ENCODE results near the gene SPRED3.
"Not testable (repeated sequence)": the region's sequence is repeated elsewhere in the genome, so short reads cannot be mapped to it uniquely, and the experiment has no call there.

Gene SPRED3

DNA sequence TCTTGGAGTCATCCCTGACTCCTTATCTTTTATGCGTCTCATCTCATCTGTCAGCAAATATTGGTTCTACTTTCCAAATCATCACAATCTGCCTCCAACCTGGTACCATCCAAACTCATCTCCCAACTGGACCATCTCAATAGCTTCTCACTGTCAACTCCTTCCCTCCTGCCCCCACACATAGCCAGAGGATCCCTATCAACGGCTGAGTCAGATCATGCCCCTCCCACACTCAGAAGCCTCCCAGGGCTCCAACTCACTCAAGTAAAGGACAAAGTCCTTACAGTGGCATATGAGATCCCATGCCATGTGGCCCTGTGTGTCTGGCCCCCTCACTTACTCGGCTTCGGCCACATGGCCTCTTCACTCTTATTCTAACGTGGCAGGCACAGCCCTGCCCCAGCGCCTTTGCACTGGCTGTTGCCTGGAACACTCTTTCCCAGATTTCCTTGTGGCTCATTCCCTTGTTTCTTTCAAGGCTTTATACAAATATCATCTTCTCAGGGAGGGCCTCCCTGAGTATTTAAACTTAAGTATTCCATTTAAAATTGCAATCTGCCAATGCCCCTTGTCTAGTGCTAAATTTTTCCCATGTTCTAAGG is 4.3 kb downstream of the SPRED3 start:
- peak; percentile 50 for DNase-seq

GRCh38 chr19:38394488-38394887 is 6.0 kb downstream of the SPRED3 start:
- DNase-seq = peak; percentile 54

GRCh38 chr19:38395381-38396114 is 7.1 kb downstream of the SPRED3 start:
- no peak for DNase-seq

DNA sequence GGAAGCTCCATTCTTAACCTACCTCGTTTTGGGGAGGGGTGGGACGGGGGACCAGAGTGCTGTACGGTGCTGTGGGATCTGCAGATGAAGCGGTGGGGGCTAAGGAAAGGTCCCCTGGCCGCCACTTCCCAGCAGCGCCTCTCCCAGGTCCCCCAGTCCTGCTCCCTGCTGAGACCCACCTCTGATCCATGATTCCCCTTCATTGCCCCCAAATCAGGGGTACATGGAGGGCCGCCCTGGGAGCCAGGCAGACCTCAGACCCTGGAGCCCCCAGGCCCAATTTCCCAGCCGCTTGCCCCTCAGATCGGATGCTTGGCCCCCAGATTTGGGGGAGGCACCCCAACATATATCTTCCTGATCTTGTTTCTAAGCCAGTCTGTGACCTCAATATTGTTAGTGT is 10.6 kb downstream of the SPRED3 start:
- no peak for DNase-seq

DNA sequence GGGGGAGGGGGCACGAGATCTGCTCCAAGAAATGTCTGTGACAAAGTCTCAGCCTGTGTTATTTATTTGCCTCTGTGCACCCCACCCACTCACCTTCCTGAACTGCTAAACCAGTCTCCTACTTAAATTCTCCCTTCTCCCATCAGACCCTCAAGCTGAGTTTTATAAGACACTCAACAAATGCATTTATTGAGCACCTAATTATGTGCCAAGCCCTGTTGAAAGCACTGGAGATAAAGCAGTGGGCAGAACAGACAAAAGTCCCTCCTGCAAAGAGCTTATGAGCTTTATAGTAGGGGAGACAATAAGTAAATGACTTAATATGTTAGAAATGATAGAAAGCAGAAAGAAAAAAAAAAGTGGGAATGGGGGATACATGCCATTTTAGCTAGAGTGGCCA is 11.0 kb downstream of the SPRED3 start:
- DNase-seq = no peak

DNA sequence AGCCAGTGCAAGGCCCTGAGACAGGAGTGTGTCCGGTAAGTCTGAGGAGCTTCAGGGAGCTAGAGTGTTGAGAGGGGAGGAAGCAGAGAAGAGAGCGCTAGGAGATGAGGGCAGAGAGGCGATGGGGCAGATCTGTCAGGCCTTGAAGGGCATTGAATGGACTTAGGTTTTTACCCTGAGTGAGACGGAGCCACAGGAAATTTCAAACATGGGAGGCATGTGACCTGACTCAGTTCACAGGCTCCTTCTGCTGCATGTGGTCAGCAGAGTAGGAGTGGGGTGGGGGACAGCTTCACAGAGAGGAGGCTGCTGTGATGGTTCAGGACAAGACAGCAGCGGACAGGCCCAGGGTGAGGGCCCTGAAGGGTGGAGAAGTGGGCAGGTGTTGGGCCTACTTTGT is 11.9 kb downstream of the SPRED3 start:
- DNase-seq = no peak

DNA sequence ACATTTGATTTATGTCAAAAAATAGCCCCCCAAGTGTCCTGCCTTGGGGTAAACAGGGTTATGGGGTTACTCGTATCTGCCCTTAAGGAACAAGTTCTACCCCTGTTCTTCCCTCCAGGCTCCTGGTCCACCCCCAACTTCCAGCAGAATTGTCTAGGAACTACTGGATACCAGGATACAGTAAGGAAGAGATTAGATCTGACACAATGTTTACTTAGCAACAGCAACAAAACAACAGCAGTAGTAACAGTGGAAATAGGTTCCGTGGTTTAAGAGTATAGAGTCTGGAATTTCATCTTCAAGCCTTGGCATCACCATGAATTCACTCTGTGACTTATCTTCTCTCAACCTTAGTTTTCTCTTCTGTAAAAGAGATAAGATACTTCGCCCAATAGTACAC is 12.7 kb downstream of the SPRED3 start:
- DNase-seq = no peak

DNA sequence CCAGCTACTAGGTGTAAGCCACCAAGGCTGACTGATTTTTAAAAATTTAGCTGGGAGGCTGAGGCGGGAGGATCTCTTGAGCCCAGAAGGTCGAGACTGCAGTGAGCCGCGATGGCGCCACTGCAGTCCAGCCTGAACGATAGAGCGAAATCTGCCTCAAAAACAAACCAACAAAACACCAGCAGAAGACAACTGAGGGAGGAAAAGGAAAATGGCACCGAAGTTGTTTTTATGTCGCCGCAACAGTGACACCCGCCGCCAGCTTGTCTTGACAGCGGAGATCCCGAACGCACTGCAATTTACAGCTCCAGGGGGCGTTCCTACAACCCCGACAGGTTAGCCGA is 14.1 kb downstream of the SPRED3 start:
- DNase-seq = no peak

GRCh38 chr19:38402967-38403674 is 14.6 kb downstream of the SPRED3 start, which contains the start of gene FAM98C:
TSS of gene FAM98C (plus strand) at chr19:38403093. CDS start at chr19:38403154, 61 bp downstream.
- DNase-seq = peak; percentile 97

GRCh38 chr19:38404858-38405257 is 16.4 kb downstream of the SPRED3 start:
- DNase-seq = no peak

DNA sequence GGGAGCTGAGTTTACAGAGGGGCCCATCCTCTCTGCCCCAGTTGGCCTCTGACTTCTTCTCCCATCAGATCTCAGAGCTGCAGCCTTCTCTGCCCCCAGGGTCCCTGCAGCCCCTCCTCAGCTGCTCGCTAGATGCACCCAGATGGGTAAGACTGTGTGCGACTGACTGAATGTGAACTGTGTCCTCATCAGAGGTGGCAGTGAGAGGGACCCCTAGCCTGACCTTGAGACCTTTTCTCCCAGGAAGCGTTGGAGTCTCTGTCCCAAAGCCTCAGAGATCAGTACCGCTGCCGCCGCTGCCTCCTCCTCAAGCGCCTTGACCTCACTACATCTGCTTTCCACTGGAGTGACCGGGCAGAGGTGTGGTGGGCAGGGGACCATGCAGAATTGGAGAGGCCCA is 16.8 kb downstream of the SPRED3 start:
- DNase-seq = no peak

DNA sequence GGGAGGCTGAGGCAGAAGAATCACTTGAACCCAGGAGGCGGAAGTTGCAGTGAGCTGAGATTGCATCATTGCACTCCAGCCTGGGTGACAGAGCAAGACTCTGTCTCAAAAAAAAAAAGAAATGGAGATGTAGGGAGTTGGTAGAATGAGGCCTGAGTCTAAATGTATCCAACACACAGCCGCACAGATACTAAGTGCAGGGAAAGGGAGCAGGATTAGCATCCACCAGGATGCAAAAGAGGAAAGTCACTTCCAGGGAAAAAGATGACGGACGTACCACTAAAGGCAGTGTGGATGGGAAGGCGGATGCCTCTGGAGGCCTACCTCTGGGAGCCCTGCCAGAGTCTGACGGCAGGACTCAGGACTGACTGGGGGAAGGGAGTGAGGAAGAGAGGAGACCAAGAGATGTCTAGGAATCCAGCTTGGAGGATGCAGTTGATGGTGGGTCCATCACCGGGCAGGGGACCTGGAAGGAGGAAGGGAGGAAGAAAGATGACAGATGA is 21.2 kb downstream of the SPRED3 start:
- peak; percentile 57 for DNase-seq

DNA sequence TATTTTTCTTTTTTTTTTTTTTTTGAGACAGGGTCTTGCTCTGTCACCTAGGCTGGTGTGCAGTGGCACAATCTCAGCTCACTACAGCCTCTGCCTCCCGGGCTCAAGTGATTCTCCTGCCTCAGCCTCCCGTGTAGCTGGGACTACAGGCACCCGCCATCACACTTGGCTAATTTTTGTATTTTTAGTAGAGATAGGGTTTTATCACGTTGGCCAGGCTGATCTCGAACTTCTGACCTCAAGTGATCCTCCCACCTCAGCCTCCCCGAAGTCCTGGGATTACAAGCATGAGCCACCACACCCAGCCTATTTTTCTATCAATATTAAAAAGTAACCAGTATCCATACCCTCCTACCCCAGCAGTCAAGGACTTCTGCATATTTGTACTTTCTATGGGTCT is 21.9 kb downstream of the SPRED3 start:
- not testable (repeated sequence) for DNase-seq

DNA sequence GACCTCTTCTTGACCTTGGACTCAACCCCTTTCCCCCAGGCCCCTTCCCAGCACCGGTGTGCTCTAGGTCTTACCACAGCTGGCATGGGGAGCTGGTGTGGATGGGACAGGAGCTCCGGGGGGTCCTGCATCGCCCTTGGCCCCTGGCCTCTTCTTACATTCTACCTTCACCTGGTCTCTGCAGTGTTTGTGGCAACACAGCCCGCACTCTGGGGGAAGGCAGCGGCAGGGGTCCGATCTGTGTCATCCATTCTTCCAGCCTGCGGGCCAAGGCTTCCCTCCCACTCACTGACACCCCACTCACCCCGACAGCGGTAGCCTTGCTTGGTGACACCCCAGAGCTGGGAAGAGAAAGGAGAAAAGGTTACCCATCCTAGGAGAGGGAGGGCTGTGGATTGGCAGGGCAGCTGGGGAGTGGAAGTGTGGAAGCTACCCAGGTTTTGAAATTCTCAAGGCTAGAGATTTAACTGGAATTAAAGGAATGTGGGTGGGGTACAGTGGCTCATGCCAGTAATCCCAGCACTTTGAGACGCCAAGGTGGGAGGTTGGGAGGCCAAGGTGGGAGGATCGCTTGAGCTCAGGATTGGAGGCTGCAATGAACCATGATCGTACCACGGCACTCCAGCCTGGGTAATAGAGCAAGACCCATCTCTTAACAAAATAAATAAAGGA is 22.7 kb downstream of the SPRED3 start:
- DNase-seq = no peak

- DNase-seq = not testable (repeated sequence)
These were observed 23.4 kb downstream of the SPRED3 start for GRCh38 chr19:38411898-38412297.

DNA sequence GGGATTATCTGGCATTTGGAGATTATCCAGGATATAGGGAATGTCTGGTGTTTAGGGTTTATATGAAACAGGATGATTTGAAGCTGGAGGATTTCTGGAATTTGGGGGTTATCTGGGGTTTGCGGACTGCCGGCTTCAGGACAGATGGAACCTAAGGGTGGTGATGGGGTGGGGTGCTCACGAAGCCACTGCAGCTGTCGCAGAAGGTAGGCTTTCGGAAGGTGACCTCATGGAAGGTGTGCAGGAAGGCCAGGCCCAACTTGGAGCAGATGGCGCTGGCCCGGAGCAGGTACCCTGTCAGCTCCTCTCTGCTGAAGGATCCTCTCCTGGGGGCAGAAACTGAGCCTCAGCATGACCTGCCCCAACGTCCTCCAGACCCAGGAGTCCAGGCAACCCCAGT is 24.0 kb downstream of the SPRED3 start:
- DNase-seq = no peak

DNA sequence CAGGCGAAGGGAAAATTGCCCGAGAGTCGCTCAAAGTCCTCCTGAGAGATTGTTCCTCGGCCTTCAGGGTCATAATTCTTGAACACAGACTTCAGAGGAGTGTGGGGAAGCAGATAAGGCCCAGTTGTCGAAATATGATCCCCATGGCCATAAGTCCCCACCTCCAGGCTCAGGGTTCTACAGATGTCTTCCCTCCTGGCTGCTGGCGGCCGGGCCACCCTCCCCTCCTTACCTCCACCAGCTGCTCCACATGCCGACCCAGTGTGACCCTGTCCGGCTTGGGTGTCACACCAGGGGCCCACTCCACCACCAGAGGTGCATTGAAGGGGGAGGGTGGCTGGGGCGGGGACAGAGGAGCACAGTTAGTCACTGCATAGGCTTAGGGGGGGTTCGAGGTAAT is 24.5 kb downstream of the SPRED3 start:
- DNase-seq = no peak

DNA sequence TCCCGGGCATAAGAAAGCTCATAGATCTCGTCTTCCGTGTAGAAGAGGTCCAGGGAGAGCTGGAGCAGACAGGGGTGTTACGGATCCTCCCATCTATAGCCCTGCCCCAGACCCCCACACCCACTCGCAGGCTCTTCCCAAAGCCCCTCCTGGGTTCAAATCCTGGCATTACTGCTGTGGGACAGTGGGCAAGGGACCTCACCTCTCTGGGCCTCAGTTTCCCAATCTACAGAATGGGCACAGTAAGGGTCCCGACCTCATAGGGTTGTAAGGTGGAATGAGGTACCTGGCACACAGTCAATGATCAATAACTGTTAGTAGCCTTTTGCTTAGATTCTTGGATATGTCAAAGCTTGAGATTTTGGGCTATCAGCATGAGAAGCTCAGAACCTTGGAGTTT is 24.9 kb downstream of the SPRED3 start:
- no peak for DNase-seq

- no peak for DNase-seq
These were observed 28.6 kb downstream of the SPRED3 start for GRCh38 chr19:38417146-38417543.

GRCh38 chr19:38417544-38418506 is 29.3 kb downstream of the SPRED3 start:
- no peak for DNase-seq

GRCh38 chr19:38420935-38421334 is 32.4 kb downstream of the SPRED3 start:
- no peak for DNase-seq

GRCh38 chr19:38421856-38422255 is 33.4 kb downstream of the SPRED3 start:
- no peak for DNase-seq

All from fibroblast of skin of scalp (primary cell).